Gastrocnemius medialis (tissue), 4 donors: ENCODE measurements around the gene DNM3.

Source experiments
- CTCF ChIP-seq, 5 experiments: fragments of 450-650 bp in 3 of 5; fragments of 200-600 bp in 2 of 5; sonication (generic) in 2 of 5; IDR thresholded peaks in 4 of 5; conservative IDR thresholded peaks in 1 of 5; 1 replicate in 4 of 5; 2 replicates in 1 of 5; pipeline ENCODE4 v1.5.1; 2016 to 2019; ENCODE audit warnings: antibody characterized with exemption in 5 of 5, mild to moderate bottlenecking in 3 of 5, moderate library complexity in 3 of 5
- POLR2A ChIP-seq, 2 donors: fragments of 450-650 bp; IDR thresholded peaks; one replicate each; pipeline ENCODE4 v1.6.1; 2017; ENCODE audit warnings: antibody characterized with exemption in 2 of 2, mild to moderate bottlenecking in 2 of 2, moderate library complexity in 2 of 2

DNA sequence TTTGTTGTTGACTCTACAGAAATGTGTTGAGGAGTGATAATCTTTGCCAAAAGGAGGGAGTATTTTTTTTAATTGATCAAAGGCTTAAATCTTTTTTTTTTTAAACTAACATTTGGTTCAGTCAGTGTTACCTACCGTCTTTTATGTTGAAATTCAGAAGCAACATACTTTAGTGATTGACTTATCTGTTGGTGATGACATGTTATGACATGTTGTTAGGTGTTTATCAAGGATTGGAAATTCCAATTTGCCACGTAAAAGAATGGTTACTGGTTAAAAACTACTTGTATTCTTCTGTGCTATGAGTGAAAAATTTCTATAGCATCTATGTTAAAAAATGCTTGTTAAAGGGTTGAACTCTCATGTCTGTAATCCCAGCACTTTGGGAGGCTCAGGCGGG lies 61.2 kb downstream of the DNM3 start:
- TF ChIP-seq CTCF (IDR thresholded peaks at IDR 0.05 in 4 of 5, conservative IDR thresholded peaks at IDR 0.05 in 1 of 5) (no peak), POLR2A (IDR thresholded peaks at IDR 0.05) (no peak)
